Measurements from ENCODE around the gene CACNA1B. TPM values are rescaled to one million over a fixed set of nuclear protein-coding genes. Genes with fewer than 3 reads are reported as not detected.

Gene CACNA1B
- total and polyA plus RNA-seq, 9 of the 15 experiments (the other 6 are each of a cell fraction or from before 2014, with no cell fraction given) = 0.01 to 0.04 TPM; not detected in 7

GRCh38 chr9:138117836-138118235, 240.3 kb downstream of the CACNA1B start (continued):
- no peak for TF ChIP-seq MITF (IDR thresholded peaks at IDR 0.05)
- no peak for TF ChIP-seq ZNF282 (CRISPR knock-in tag; IDR thresholded peaks at IDR 0.05)
- TF ChIP-seq NCOA6 (IDR thresholded peaks at IDR 0.05) = no peak
- TF ChIP-seq NR4A1 (CRISPR knock-in tag; IDR thresholded peaks at IDR 0.05) = no peak
- no peak for TF ChIP-seq NR4A1 (tag; IDR thresholded peaks at IDR 0.05)
- no peak for TF ChIP-seq SMAD2 (IDR thresholded peaks at IDR 0.05; ENCODE audit: low read depth, low read length)
- TF ChIP-seq FOXM1 (IDR thresholded peaks at IDR 0.05; ENCODE audit: low read depth) = no peak
- no peak for TF ChIP-seq FOXM1 (CRISPR knock-in tag; IDR thresholded peaks at IDR 0.05; ENCODE audit: low read depth)
- TF ChIP-seq, protein P1, sequence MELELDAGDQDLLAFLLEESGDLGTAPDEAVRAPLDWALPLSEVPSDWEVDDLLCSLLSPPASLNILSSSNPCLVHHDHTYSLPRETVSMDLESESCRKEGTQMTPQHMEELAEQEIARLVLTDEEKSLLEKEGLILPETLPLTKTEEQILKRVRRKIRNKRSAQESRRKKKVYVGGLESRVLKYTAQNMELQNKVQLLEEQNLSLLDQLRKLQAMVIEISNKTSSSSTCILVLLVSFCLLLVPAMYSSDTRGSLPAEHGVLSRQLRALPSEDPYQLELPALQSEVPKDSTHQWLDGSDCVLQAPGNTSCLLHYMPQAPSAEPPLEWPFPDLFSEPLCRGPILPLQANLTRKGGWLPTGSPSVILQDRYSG (tag; conservative IDR thresholded peaks at IDR 0.05; ENCODE audit: low read depth) = no peak
- TF ChIP-seq ZNF57 (CRISPR knock-in tag; IDR thresholded peaks at IDR 0.05) = no peak
- no peak for TF ChIP-seq HDGF (IDR thresholded peaks at IDR 0.05)
- no peak for TF ChIP-seq ZNF639 (CRISPR knock-in tag; conservative IDR thresholded peaks at IDR 0.05 in 1 of 2, IDR thresholded peaks at IDR 0.05 in 1 of 2)
- TF ChIP-seq, protein P2, sequence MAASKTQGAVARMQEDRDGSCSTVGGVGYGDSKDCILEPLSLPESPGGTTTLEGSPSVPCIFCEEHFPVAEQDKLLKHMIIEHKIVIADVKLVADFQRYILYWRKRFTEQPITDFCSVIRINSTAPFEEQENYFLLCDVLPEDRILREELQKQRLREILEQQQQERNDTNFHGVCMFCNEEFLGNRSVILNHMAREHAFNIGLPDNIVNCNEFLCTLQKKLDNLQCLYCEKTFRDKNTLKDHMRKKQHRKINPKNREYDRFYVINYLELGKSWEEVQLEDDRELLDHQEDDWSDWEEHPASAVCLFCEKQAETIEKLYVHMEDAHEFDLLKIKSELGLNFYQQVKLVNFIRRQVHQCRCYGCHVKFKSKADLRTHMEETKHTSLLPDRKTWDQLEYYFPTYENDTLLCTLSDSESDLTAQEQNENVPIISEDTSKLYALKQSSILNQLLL (CRISPR knock-in tag; IDR thresholded peaks at IDR 0.05; ENCODE audit: borderline replicate concordance) = no peak
- no peak for TF ChIP-seq HSF4 (CRISPR knock-in tag; IDR thresholded peaks at IDR 0.05; ENCODE audit: borderline replicate concordance)
